Small intestine (tissue), 7 donors: Measurements from ENCODE around the gene RPS6KA6. TPM values are rescaled to one million over a fixed set of nuclear protein-coding genes. Genes with fewer than 3 reads are reported as not detected.

ENCODE experiments used
- DNase-seq, 2 donors: peaks; one replicate each; pipeline versions ENCODE4 v3.0.0 to v3.0.0-alpha.2; 2013
- FAIRE-seq: peaks from 2 replicates; lab custom pipeline; 2012; peaks lifted over from hg19 to GRCh38; lab: Jason Lieb, UNC
- H3K27ac ChIP-seq, 3 donors: one replicate each; pipeline ENCODE4 v1.5.1; 2013; ENCODE audit warnings: low read length in 2 of 3, mild to moderate bottlenecking in 2 of 3, control low read depth in 1 of 3, inconsistent platforms in 1 of 3, low read depth in 1 of 3, moderate library complexity in 1 of 3
- H3K27me3 ChIP-seq, 3 donors: one replicate each; pipeline ENCODE4 v1.6.1; 2013; ENCODE audit warnings: low read length in 3 of 3, inconsistent platforms in 1 of 3; ENCODE audit not compliant: control insufficient read depth in 3 of 3, insufficient read depth in 3 of 3
- H3K36me3 ChIP-seq, 3 donors: one replicate each; pipeline ENCODE4 v1.6.1; 2013; ENCODE audit warnings: low read length in 3 of 3, inconsistent platforms in 1 of 3, low read depth in 1 of 3, mild to moderate bottlenecking in 1 of 3, moderate library complexity in 1 of 3; ENCODE audit not compliant: control insufficient read depth in 3 of 3, insufficient read depth in 2 of 3
- H3K4me1 ChIP-seq, 3 donors: one replicate each; pipeline ENCODE4 v1.6.1; 2013; ENCODE audit warnings: low read length in 2 of 3, inconsistent platforms in 1 of 3, low read depth in 1 of 3, mild to moderate bottlenecking in 1 of 3, moderate library complexity in 1 of 3; ENCODE audit not compliant: control insufficient read depth in 3 of 3, insufficient read depth in 2 of 3
- H3K4me3 ChIP-seq, 3 donors: one replicate each; pipeline ENCODE4 v1.5.1; 2013; ENCODE audit warnings: low read length in 3 of 3, control low read depth in 1 of 3, inconsistent platforms in 1 of 3, low read depth in 1 of 3, mild to moderate bottlenecking in 1 of 3, moderate library complexity in 1 of 3
- H3K9me3 ChIP-seq, 2 donors: one replicate each; pipeline ENCODE4 v1.6.1; 2013; ENCODE audit warnings: low read depth in 1 of 2, low read length in 1 of 2; ENCODE audit not compliant: control insufficient read depth in 2 of 2, insufficient read depth in 1 of 2
- WGBS, 3 donors: extraction: QIAGEN DNeasy Blood & Tissue Kit; methylation state at CpG; one replicate each; pipeline ENCODE4 v1.1.7; 2013; 5-methylcytosine and 5-hydroxymethylcytosine counted together
- polyA plus RNA-seq, 4 donors: library from polyadenylated mRNA; stranded (reverse) in 3 of 4; unstranded in 1 of 4; fragments of 200-250 nt in 3 of 4; fragments of 120-200 nt in 1 of 4; gene quantifications; one replicate each; pipeline versions ENCODE4 v1.2.1 to v1.2.3, GENCODE V29; 2013
- donor health status: healthy with polysubstance abuse.
- donor health status: control.
- donor health status: control.
- donor health status: Bipolar disorder and iron deficiency.
- donor health status: healthy.

The RPS6KA6 gene
- polyA plus RNA-seq, 4 donors = 2.2 to 8.8 (median 3.7) TPM

DNA sequence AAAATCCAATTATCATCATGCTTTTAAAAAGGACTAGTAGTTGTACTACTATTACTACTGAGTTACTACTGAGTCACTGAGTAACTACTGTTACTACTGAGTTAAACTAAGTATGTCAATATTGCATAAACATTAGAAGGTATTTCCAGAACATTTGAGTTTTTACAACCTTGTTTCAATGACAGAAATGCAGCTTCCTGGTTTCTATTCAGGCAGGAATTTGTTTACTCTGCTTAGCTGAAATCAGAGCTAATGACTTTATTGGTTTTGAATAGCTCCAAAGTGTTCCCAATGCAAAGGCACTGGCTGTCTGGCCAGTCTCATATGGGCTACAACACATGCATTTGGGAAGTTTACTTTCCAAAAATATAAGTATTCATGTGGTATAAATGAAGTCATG is 12.0 kb downstream of the RPS6KA6 start:
- Histone ChIP-seq H3K36me3 (no peaks in the 10 kb centered on the region), H3K27ac (peak overlapping the region in 1 of 3 donors; percentile 38), H3K9me3 (no peaks in the 10 kb centered on the region), H3K4me1 (no peaks in the 10 kb centered on the region), H3K4me3 (no peak overlapping the region), H3K27me3 (no peaks in the 10 kb centered on the region)
- DNase-seq (peak; percentile 39 to 53), FAIRE-seq (no peak)

DNA sequence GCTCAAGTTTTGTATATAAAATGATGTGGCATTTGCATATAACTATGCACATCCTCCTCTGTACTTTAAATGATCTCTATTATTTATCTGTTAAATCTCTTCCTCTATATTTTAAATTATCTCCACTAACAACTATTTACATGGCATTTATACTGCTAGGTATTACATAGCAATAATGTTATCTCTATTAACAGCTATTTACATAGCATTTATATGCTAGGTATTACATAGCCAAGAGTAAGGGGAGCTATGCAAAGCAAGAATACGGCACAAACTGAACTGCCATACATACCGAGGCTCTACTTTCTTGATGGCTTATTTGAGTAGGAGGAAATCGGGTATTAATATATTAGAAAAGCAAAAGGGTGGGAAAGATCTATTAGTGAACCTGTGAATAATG is 12.7 kb downstream of the RPS6KA6 start:
- 13 to 70% (median 59%) methylated on average over 3 of the region's 3 CpGs for WGBS, 3 donors
- H3K27me3 ChIP-seq = no peaks in the 10 kb centered on the region
- H3K36me3 ChIP-seq = no peaks in the 10 kb centered on the region
- no peaks in the 10 kb centered on the region for H3K4me1 ChIP-seq
- no peak overlapping the region for H3K27ac ChIP-seq
- no peak overlapping the region for H3K4me3 ChIP-seq
- FAIRE-seq (no peak), DNase-seq (no peak)
- H3K9me3 ChIP-seq = no peaks in the 10 kb centered on the region

DNA sequence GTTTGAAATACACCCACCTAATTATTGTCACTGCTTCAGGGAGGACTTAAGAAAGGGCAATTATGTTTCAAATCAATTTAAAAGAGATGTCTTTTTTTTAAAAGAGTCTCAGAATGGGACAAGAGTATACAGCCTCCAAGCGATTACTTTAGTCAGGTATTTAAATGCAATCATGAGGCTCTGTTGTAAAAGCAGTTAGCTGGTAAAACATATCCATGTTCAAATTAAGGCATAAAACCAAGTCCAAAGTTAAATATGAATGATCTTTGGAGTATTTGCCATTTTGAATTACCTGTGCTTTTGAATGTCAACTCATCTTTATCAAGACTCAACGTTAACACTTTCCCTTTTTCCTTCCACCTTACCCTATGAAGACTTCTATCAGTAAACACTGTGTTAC is 13.7 kb downstream of the RPS6KA6 start:
- Histone ChIP-seq H3K27ac (no peak overlapping the region), H3K27me3 (no peaks in the 10 kb centered on the region), H3K4me3 (no peak overlapping the region), H3K4me1 (no peaks in the 10 kb centered on the region), H3K36me3 (no peaks in the 10 kb centered on the region), H3K9me3 (no peaks in the 10 kb centered on the region)
- WGBS, 3 donors = 28 to 68% (median 65%) methylated on average over 2 of the region's 2 CpGs
- DNase-seq (peak in 1 of 2 donors; percentile 14), FAIRE-seq (no peak)

DNA sequence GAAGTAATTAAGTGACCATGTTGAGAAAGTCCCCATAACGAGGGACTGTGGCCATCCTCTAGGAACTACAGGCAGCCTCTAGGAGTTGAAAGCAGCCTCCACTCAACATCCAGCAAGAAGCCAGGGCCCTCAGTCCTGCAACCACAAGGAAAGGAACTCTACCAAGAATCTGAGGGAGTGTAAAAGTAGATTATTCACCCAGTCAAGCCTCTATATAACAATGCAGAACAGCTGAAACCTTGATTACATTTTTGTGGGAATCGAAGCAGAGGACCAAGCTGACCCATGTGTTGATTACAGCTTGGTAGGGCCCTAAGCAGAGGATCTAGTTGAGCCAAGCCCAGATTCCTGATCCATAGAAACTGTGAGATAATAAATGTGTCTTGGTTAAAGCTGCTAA is 17.1 kb downstream of the RPS6KA6 start:
- no peaks in the 10 kb centered on the region for H3K36me3 ChIP-seq
- no peaks in the 10 kb centered on the region for H3K27me3 ChIP-seq
- H3K9me3 ChIP-seq = no peaks in the 10 kb centered on the region
- no peaks in the 10 kb centered on the region for H3K4me1 ChIP-seq
- FAIRE-seq = no peak
- H3K27ac ChIP-seq = no peak overlapping the region
- DNase-seq = no peak
- WGBS, 3 donors = 56 to 81% (median 72%) methylated on average over 2 of the region's 2 CpGs
- H3K4me3 ChIP-seq = no peak overlapping the region

DNA sequence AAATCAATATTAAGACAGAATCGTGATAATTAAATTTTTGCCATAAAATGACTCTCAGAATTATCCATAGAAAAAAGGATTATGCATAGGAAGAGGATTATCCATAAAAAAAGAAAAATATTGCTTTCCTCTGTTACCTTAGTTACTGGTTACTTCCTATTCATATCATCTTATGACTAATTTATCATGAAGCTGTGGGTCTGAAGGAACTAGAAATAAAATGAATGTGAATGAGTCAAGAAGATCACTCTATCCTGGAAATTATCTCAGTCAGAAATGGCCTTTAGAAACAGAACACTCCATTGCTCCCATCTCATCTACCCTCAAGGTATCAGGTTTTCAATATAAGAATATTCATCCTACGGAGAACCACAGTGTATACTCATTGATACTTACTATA is 19.4 kb downstream of the RPS6KA6 start:
- Histone ChIP-seq H3K4me3 (no peak overlapping the region), H3K27me3 (no peaks in the 10 kb centered on the region), H3K36me3 (no peaks in the 10 kb centered on the region), H3K27ac (no peak overlapping the region), H3K4me1 (no peaks in the 10 kb centered on the region), H3K9me3 (no peaks in the 10 kb centered on the region)
- no peak for DNase-seq
- FAIRE-seq = no peak
- WGBS, 3 donors = 72 to 87% (median 83%) methylated on average over 2 of the region's 2 CpGs

DNA sequence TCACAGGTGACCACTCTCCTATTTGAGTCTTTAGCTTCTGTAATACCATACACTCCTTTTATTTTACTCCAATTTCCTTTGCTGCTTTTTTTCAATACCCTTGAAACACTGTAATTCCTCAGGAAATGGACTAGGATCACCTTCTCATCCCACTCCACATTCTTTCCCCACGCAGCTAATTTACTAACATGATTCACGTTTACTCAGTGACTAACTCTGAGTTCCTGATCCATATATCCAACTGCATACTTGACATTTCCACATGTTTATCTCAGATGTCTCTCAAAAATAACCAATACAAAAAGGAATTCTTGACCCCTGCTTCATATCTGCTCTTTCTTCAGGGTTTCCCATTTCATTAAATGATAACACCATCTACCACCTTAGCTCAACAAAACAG is 19.9 kb downstream of the RPS6KA6 start:
- 51 to 71% (median 58%) methylated on average over 2 of the region's 2 CpGs for WGBS, 3 donors
- H3K36me3 ChIP-seq = no peaks in the 10 kb centered on the region
- H3K9me3 ChIP-seq = no peaks in the 10 kb centered on the region
- H3K27ac ChIP-seq = no peak overlapping the region
- H3K4me1 ChIP-seq = no peaks in the 10 kb centered on the region
- no peak overlapping the region for H3K4me3 ChIP-seq
- H3K27me3 ChIP-seq = no peaks in the 10 kb centered on the region
- FAIRE-seq = no peak
- no peak for DNase-seq

DNA sequence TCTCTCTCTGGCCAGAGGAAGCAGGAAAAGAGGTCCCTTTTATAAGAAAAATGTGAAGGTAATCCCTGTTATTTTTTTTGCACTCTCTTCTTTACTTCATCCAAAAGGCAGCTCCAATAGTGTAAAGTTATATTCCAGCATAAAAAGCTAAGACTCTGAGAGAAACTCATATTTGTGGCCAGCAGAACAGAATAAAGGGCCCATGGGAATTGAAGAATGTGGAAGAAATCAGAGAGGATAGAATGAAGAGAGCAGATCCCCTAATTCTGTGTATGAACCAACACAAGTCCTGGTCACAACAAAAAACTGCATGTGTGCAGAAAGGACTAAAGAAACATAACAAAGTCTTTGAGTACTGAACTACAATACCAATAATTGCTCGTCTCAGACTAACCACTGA is 22.3 kb downstream of the RPS6KA6 start:
- Histone ChIP-seq H3K27me3 (no peaks in the 10 kb centered on the region), H3K4me3 (no peak overlapping the region), H3K27ac (no peak overlapping the region), H3K36me3 (no peaks in the 10 kb centered on the region), H3K4me1 (no peaks in the 10 kb centered on the region), H3K9me3 (no peaks in the 10 kb centered on the region)
- FAIRE-seq (no peak), DNase-seq (no peak)
- WGBS, 3 donors = 64 to 100% (median 85%) methylated on average over 1 of the region's 1 CpG

DNA sequence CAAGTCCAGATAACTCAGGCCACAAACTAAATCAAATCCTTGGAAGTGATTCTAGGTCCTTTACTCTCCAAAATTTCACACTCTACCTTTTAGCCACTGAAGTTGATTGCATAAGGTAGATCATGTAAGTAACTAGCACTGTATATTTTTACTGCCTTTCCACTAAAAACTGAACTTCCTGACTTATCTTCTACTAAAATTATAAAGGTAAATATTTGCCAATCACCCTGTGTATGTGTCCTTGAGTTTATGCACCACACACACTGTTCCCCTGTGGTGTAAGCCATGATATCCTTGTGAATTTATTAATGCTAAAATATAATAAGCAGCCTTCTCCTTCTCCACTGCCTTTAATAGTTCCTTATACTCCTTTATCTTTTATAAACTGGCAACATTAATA is 25.6 kb downstream of the RPS6KA6 start:
- Histone ChIP-seq H3K27me3 (no peaks in the 10 kb centered on the region), H3K4me3 (no peak overlapping the region), H3K4me1 (no peaks in the 10 kb centered on the region), H3K27ac (no peak overlapping the region), H3K9me3 (no peaks in the 10 kb centered on the region), H3K36me3 (no peaks in the 10 kb centered on the region)
- no peak for FAIRE-seq
- DNase-seq = no peak

DNA sequence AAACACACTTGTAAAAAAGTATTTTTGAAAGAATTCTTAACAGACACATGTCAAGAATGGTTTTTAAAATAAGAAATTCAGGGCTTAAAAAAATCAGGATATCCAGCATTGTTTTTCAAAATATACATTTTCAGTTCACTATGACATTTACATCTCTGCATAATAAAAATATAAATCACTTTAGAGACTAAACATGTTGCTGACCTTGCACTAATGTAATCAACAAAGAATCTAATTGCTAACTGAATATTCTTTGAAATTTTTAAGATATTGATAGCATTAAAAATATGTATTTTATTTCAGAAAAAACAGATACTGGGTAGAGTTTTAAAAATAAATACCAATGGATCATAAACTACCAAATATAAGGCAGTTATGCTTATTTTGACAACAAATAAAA is 26.4 kb downstream of the RPS6KA6 start:
- no peak for FAIRE-seq

More for the DNA sequence above, 26.4 kb downstream of the RPS6KA6 start:
- Histone ChIP-seq H3K36me3 (no peaks in the 10 kb centered on the region), H3K9me3 (no peaks in the 10 kb centered on the region), H3K4me1 (no peaks in the 10 kb centered on the region), H3K4me3 (no peak overlapping the region), H3K27me3 (no peaks in the 10 kb centered on the region), H3K27ac (no peak overlapping the region)
- no peak for DNase-seq
